Epithelial cell of prostate (primary cell): Measurements from ENCODE around the gene NR4A2.

Experiments
- DNase-seq: peaks from one replicate; pipeline ENCODE4 v3.0.0-alpha.2; 2011; ENCODE audit warnings: low read depth, low spot score
- H3K27ac ChIP-seq: fragments of 450-650 bp; 2 replicates; pipeline ENCODE4 v1.5.1; 2017; ENCODE audit warnings: mild to moderate bottlenecking

Gene NR4A2

DNA sequence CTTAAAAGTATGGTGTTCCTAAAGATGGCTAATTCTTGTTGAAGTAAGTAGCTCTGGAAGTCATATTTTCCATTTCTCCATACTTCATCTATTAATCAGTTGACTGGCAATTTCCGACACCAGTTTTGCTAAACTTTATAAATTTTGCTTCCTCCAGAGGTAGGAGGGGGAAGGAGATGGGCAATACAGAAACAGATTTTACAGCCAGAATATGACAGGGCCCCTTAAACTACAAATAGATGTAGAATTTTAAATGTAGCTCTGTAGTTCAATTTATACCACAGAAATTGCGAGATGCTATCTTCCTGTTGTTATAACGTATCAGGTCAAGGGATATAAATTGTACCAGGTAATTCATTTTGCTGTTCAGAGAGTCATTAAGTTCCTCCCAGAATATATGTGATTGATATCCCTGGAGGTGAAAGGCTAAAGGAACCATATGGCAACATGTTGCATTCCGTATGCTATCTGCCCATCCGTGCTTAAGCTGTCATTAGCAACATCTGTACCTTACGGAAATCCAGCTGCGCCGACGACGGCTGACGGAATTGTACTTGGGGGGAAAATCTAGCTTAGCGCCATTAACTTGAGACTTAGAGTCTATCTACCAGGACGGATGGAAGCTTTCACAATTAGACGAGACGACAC, 8.4 kb upstream of the NR4A2 start:
- H3K27ac ChIP-seq, result peak overlapping the region; percentile 96
- DNase-seq, result no peak

DNA sequence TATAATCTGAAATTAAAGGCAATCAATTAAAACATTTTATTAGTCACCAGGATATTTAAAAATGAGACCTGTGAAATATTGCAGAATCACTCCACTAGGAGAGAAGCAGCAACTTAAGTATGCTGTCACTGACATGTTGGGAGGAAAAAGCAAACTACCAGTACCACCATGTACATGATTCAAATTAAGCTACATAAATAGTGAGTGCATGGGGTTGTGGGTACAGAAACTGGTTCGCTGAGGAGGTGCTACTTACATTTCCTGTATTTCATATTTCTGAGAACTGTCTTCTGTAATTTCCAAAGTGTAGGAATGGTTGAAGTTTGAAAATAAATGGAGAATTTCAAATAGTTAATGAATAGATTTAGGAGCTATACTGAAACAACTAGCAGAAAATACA, 7.9 kb upstream of the NR4A2 start:
- no peak for DNase-seq
- H3K27ac ChIP-seq, result peak overlapping the region; percentile 96

DNA sequence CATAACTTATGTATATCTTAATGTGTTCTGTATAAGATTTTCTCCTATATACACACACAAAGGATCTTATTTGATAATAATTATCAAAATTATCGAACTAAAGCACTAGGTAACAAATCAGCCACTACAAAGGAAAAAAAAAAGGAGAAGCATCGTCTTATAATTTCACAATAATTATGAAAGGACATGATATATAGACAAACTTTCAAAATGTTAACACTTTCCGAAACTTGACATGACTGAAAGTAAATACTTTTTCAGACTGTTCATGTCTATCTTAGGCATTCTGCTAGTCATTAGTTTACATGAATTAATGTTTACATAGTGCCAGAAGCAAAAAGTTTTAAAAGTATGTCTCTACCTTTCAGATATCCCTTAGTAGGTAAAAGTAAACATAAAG, 7.3 kb upstream of the NR4A2 start:
- DNase-seq, result no peak
- H3K27ac ChIP-seq, result no peak overlapping the region

DNA sequence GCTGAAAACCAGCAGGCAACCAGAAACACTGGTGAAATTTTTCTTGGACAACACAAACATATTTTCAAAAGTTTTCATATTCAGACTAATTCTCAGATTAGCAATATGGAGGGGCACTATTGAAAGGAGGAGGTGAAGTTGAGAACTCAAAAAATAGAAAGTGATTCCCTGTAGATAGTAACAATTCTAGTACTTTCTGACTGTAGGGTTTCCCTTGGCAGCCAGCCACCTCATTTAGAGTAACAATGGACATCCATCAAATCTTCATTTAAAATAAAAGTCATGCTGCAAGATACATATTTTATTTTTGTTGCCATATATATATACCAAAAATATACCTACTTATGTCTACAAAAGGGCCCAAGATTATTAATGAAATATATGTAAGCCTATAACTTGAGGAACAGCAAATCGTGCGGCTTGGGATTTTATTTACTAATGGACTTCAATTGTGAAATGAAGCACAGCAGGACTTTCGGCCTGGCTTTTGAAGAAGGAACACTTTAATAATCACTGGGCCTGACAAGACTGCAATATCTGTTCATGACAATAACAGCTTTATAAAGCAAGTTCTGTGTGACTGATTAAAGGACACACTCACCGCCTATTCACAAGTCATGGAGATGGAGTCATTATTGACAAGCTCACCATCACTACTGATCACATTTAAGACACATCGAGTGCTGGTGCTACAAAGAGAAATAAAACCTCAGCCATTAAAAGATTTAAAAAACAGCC, 6.8 kb upstream of the NR4A2 start:
- DNase-seq, result no peak

DNA sequence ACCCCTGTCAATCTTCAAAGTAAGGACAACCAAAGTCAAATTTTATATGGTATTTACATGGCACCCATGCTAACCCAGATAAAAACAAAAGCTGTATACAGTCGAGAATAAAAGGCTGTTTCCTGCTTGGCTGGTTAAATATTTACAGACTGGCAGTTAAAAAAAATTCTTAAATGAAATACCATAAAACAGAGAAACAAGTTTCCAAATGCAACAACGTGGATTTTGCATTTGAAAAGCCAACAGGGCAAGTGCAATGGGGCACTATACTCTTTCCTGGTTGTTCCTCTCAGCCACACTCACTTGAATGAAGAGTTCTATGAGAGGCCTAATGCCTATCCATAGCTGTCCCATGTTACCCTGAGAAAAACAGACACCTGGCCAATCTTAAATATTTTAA, 6.1 kb upstream of the NR4A2 start:
- no peak overlapping the region for H3K27ac ChIP-seq
- DNase-seq, result no peak

More for the DNA sequence above, 6.8 kb upstream of the NR4A2 start:
- H3K27ac ChIP-seq, result no peak overlapping the region

DNA sequence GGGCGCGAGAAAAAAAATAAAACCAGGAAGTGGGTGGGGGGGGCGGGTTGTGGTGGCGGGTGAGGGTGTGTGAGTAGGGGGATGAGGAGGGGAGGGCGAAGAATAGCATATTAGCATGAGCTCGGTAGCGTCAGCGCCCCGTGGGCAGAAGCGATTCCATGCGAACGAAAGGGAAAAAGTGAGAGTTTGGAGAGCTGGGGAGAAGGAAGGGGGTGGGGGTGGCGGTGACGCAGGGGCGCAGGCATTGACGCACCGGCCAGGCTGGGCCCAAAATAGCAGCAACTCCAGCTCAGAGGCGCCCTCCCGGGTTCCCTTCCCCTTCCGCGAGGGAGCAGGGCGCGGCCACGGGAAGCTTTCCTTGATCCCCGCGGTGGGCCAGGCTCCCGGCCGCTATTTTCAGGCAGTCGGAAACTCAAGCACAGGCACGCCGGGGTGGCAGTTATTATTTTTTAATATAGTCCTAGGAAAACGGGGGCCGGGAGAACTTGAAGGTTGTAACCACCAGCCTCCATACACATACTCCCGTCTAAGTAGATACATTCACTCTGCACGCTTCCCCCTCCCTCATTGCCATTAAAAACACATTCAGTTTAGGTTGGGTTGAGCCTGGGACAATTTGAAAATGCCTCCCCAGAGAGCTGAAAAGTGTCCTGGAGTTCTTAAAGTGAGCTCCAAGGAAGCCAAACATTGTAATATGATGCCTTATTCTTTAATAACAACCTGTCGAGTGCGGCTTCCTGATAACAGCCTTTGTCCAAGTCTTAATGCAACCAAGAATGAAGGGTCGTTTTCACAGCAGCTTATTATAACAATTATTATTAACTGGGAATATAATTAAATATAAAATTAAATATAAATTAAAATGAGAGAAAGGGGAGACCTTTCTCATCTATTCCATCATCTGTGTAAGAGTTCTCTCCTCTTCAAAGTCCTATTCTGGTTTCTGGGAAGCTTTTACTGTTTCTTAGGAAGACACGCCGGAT, 2.3 kb upstream of the NR4A2 start:
- peak; percentile 49 for DNase-seq
- peak overlapping the region; percentile 90 for H3K27ac ChIP-seq

DNA sequence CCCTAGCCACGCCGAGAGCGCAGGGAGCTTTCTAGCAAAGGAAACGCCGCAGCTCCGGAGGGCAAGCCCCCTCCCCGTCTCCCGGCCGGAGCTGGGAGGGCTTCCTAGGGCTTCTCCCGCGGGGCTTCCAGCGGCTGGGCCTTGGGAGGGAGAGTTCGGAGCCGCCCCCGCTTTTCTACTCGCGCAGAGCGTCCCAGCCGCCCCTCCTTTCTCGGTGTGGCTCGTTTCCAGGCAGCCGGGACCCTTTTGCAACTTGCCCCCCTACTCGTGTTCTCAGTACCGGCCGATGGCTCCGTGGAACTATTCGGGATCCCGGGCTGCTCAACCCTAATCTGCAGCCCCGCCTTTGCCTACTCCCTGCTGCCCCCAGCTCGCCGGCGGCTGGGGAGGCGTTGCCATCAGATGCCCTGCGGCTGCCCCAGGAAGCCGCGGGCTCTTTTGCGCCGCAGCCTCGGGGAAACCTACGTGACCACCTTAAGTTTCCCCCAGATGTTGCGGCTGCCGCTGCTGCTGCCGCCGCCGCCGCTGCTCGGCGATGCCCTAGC, 1.5 kb upstream of the NR4A2 start:
- no peak for DNase-seq

DNA sequence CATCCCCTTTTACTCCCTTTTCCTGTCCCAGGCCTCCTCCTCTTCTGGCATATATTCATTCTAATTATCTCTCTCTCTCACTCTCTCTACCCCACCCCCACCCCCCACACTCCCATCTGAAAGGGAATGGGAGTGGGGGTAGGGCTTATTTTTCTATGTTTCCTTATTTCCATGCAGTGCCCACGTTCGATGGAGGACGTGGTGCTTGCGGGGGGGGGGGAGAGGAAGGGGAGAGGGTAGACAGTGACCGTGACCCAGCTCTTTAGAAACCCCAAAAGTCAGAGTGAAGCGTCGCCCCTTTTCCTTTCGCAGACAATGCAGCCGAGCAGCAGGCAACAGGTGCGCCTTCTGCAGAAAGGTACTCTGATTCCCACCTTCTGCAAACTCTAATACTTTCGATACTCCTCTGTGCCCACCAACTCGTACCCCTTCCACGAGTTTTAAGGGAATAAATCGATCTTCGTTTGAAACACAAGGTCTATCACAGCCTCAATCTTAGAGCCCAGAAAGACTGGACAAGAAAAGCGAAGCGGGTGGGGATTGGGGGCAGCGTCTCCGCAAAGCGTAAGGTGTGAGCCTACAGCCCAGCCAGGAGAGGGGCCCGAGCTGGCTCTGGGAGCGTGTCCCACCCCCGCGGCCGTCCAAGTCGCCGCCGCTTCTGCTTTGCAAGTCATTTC, 891 bp upstream of the NR4A2 start:
- DNase-seq, result no peak
- H3K27ac ChIP-seq, result peak overlapping the region; percentile 90

More for the DNA sequence above, 1.5 kb upstream of the NR4A2 start:
- peak overlapping the region; percentile 90 for H3K27ac ChIP-seq

DNA sequence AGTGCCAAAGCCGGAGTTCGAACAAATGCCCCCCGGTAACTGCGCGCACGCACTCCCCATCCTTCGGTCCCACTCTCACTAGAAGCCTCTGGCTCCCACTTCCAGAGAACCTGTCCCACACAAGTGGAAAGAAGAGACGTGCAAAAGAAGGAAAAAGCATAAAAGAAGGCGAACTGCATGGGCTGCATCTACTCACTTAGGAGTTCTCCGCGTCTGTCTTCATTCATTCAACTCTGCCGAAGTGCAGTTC, 312 bp downstream of the NR4A2 start:
- peak overlapping the region; percentile 90 for H3K27ac ChIP-seq
- no peak for DNase-seq

DNA sequence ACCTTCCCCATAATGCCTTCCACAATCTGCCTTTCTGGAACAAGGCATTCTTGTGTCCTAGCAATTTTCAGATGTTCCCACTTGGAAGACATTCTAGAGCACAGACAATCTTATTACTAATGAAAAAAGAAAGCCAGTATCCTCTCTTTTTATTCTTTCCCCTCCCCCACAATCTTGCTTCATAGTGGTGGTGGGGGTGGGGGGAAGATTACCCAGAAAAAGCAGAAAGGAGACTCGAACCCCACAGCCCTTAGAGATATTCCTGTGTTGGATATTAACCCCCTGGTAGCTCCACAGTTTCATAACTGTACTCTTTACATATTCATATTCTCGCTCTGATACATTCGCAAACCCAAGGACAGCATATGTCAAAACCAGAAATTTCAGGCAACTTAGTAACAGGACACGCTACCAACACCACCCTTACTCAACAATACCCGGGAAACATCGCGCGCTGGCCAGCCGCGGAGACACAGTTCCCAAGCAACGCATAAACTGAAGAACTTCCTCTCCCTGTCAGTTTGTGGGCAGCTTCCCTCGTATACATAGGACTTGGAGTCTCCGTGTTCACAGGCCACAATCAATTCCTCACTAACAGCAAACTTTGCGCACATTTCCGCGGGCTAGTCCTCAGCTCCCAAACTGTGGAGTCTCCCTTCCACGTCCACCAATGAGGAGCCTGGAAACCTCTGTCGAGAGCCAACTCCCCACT, 793 bp downstream of the NR4A2 start:
- DNase-seq, result no peak

DNA sequence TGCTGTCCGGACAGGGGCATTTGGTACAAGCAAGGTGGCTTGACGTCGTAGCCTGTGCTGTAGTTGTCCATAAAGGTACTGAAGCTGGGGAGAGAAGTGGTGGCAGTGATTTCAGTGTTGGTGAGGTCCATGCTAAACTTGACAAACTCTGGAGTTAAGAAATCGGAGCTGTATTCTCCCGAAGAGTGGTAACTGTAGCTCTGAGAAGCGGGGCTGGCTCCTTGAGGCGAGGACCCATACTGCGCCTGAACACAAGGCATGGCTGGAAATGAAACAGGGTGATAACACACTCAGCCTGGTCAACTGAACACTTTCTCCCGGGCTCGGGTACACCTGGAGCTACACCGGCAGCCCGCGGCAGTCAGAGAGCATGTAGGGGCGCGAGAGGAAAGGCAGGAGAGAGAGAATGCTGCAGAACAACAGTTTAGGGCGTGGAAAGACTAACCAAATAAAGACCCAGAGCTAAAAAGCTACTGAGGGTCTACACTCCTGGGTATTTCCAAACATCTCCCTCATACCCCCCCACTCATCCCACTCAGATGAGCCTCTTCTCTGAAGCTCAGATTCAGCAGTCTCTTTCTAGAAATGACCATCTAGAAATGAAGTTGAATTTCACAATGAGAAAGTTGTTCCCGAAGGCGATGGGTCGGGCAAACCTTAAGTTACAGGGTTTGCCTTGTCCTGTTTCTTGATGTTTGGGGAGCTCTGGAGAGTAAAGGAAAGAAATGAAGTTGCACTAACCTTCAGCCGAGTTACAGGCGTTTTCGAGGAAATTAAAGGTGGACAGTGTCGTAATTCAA, 2.4 kb downstream of the NR4A2 start:
- H3K27ac ChIP-seq, result no peak overlapping the region
- DNase-seq, result no peak

More for the DNA sequence above, 793 bp downstream of the NR4A2 start:
- H3K27ac ChIP-seq, result peak overlapping the region; percentile 90

DNA sequence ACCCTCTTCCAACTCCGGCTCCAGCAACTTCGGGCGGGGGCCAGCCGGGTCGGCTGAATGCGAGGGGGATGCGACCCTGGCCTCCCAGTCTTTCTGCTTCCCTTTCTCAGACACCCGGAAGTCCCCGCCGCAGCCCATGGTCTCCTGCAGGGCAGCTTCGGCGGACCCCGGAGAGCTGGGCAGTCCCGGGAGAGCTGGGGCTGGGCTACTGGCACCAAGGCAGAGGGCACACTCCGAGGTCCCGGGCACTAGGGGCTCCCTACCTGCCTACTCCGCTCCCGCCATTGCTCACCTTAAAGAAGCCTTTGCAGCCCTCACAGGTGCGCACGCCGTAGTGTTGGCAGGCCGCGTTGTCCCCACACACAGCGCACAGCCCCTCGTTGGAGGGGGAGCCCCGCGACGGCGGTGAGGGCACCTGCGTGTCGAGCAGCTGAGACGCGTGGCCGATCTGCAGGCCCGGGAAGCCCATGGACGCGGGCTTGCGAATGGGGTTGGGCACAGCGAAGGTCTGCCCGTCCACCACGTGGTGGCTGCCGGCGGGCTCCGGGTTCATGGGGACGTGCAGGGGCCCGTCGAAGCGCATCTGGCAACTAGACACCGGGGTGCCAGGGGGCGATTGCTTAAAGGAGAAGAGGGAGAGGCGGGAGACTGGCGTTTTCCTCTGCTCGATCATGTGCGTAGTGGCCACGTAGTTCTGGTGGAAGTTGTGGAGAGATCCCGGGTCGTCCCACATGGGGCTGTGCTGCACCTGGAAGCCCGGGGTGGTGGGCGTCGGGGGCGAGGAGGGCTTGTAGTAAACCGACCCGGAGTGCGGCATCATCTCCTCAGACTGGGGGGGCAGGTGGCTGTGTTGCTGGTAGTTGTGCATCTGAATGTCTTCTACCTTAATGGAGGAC, 3.2 kb downstream of the NR4A2 start:
- DNase-seq, result no peak
- no peak overlapping the region for H3K27ac ChIP-seq

DNA sequence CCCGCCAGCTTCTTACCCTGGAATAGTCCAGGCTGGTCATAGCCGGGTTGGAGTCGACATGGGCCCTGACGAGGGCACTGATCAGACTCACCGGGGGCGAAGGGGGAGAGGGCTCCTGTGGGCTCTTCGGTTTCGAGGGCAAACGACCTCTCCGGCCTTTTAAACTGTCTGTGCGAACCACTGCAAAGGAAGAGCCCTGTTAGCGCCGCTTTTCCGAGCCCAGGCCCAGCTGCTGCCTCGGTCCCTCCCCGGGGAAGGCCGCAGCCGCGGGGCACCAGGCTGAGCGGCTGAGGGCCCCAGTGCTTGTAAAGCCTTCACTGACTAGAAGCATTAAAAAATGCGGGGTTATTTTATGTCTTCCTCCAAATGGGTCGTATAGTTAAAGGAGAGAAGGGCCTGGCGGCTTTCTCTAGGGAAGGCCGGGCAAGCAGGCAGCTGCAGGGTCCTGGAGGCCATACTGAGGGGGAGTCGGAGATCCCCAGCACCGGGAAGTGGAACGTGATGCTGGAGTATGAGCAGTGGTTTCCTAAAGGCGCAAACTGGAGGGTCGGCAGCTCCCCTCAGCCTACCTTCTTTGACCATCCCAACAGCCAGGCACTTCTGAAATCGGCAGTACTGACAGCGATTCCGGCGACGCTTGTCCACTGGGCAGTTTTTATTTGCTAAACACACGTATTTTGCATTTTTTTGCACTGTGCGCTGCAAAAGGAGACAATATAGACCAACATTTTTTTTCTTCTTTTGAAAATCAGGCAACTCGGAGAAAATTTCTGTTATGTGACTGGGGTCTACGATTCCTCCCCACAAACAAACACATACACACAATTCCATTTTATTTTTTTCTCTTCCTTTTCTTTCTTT, 4.5 kb downstream of the NR4A2 start:
- no peak for DNase-seq
- H3K27ac ChIP-seq, result no peak overlapping the region

DNA sequence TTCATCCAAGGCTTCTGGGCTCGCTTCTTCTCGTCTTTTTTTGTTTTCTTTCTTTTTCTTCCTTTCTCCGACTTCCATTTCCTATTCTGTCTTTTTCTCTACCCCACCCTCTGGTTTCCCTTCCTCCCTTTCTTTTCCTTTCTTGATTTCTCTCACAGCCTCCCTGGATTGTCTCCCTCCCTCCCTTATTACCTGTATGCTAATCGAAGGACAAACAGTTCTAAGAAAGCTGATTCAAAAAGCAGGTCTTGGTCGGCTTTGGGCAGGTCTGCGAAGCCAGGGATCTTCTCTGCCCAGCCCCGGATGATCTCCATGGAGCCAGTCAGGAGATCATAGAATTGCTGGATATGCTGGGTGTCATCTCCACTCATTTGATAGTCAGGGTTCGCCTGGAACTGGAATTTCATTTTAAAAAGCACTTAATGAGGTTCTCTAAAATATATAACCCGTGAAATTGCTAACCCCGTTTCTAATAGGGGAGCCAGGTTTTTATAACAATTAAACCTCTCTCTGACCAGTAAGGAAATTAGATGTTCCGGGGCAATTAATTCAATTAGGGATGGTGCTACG, 5.9 kb downstream of the NR4A2 start:
- no peak for DNase-seq
- H3K27ac ChIP-seq, result no peak overlapping the region

DNA sequence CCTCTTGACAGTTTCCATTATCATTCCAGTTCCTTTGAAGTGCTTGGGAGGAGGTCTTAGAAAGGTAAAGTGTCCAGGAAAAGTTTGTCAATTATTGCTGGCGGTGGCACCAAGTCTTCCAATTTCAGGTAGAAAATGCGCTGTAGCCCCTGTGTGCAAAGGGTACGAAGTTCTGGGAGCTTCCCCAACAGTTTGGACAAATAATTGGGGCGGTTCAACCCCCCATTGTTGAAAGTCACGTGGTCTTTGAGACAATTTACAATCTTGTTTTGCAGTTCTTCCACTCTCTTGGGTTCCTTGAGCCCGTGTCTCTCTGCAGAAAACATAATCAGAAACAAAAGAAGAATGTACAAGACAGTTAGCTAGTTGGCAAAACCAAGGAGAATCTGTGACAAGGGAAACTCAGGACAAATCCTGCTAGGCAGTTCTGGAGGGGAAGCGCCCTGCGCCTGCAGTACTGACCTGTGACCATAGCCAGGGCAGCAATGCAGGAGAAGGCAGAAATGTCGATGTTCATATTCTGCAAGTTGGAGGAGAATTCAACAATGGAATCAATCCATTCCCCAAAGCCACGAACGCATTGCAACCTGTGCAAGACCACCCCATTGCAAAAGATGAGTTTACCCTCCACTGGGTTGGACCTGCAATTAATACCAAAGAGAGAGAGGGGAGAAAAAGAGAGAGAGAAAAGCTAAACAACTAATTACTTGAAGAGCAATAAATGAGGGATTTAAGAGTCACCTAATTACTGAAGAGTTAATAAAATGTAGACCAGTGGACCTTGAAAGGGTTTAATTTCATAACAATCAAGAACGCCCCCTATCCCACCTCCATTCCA, 6.6 kb downstream of the NR4A2 start:
- no peak for DNase-seq
- no peak overlapping the region for H3K27ac ChIP-seq

DNA sequence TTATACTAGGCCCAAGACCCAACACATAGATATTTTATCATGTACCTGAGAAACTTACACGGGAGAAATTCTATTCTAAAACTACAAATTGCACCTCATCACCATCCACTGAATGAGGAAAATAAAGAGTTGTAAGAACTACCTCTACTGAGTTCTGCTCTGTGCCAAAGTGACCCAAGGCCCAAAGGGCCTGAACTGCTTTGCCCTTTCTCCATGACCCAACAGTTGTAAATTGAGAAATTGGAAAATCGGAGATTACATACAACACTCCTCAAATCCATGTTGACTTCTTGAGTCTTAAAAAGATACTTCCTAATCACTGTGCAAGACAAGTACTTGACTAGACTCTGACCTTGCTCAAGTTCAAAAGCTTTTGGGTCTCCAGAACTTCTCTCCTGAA, 8.8 kb downstream of the NR4A2 start:
- no peak for DNase-seq
- H3K27ac ChIP-seq, result no peak overlapping the region
